H9 (cell line): Measurements from ENCODE around the gene FRK. TPM values are rescaled to one million over a fixed set of nuclear protein-coding genes. Genes with fewer than 3 reads are reported as not detected.

Experiments used
- DNase-seq: peaks from one replicate; pipeline ENCODE4 v3.0.0-alpha.2; 2017
- H2AFZ ChIP-seq: one replicate; pipeline ENCODE4 v1.6.1; 2013; ENCODE audit warnings: mild to moderate bottlenecking, low read length, control low read depth, moderate library complexity
- H2AK5ac ChIP-seq: 2 replicates; pipeline ENCODE4 v1.6.1; 2013; ENCODE audit warnings: low read length, control low read depth, mixed read lengths; ENCODE audit not compliant: insufficient read length
- H2BK120ac ChIP-seq: one replicate; pipeline ENCODE4 v1.6.1; 2013; ENCODE audit warnings: low read depth, mild to moderate bottlenecking, low read length, control low read depth, inconsistent platforms; ENCODE audit not compliant: poor library complexity, severe bottlenecking
- H2BK12ac ChIP-seq: 2 replicates; pipeline ENCODE4 v1.6.1; 2013; ENCODE audit warnings: low read length, control low read depth, mixed read lengths, low read depth; ENCODE audit not compliant: insufficient read length
- H2BK15ac ChIP-seq: 2 replicates; pipeline ENCODE4 v1.6.1; 2013; ENCODE audit warnings: low read depth, low read length, control low read depth
- H2BK20ac ChIP-seq: one replicate; pipeline ENCODE4 v1.6.1; 2013; ENCODE audit warnings: low read depth, mild to moderate bottlenecking, low read length, control low read depth, inconsistent platforms; ENCODE audit not compliant: poor library complexity, severe bottlenecking
- H2BK5ac ChIP-seq: 2 replicates; pipeline ENCODE4 v1.6.1; 2013; ENCODE audit warnings: low read length, control low read depth, mixed read lengths; ENCODE audit not compliant: insufficient read length
- H3K14ac ChIP-seq: 2 replicates; pipeline ENCODE4 v1.6.1; 2013; ENCODE audit warnings: low read length, control low read depth; ENCODE audit not compliant: insufficient read depth
- H3K18ac ChIP-seq: 2 replicates; pipeline ENCODE4 v1.6.1; 2013; ENCODE audit warnings: low read depth, mild to moderate bottlenecking, mixed read lengths, low read length, control low read depth; ENCODE audit not compliant: insufficient read length
- H3K23ac ChIP-seq: 2 replicates; pipeline ENCODE4 v1.6.1; 2013; ENCODE audit warnings: low read length, control low read depth, mixed read lengths, low read depth; ENCODE audit not compliant: insufficient read length
- H3K23me2 ChIP-seq: 2 replicates; pipeline ENCODE4 v1.6.1; 2013; ENCODE audit warnings: low read depth, mild to moderate bottlenecking, mixed read lengths, low read length, control low read depth; ENCODE audit not compliant: insufficient read length, poor library complexity, severe bottlenecking
- H3K27ac ChIP-seq: 2 replicates; pipeline ENCODE4 v1.5.1; 2013; ENCODE audit warnings: low read length, control low read depth, mixed read lengths, low read depth; ENCODE audit not compliant: insufficient read length
- H3K27me3 ChIP-seq: 2 replicates; pipeline ENCODE4 v1.6.1; 2013; ENCODE audit warnings: low read length, control low read depth, inconsistent platforms; ENCODE audit not compliant: insufficient read depth
- H3K4ac ChIP-seq: 2 replicates; pipeline ENCODE4 v1.6.1; 2013; ENCODE audit warnings: low read depth, mild to moderate bottlenecking, control low read depth, inconsistent platforms, low read length, moderate library complexity
- H3K4me1 ChIP-seq: 2 replicates; pipeline ENCODE4 v1.6.1; 2013; ENCODE audit warnings: low read length, control low read depth, inconsistent platforms; ENCODE audit not compliant: insufficient read depth
- H3K4me2 ChIP-seq: 2 replicates; pipeline ENCODE4 v1.6.1; 2013; ENCODE audit warnings: low read length, control low read depth, mixed read lengths; ENCODE audit not compliant: insufficient read length, insufficient read depth
- H3K56ac ChIP-seq: 2 replicates; pipeline ENCODE4 v1.6.1; 2013; ENCODE audit warnings: low read depth, mild to moderate bottlenecking, mixed read lengths, low read length, control low read depth; ENCODE audit not compliant: insufficient read length
- H3K79me1 ChIP-seq: 2 replicates; pipeline ENCODE4 v1.6.1; 2013; ENCODE audit warnings: low read depth, mild to moderate bottlenecking, moderate library complexity, low read length, control low read depth, inconsistent platforms; ENCODE audit not compliant: insufficient read depth, poor library complexity, severe bottlenecking
- H3K79me2 ChIP-seq: 2 replicates; pipeline ENCODE4 v1.6.1; 2013; ENCODE audit warnings: low read length, control low read depth, inconsistent platforms; ENCODE audit not compliant: insufficient read depth
- H3K9ac ChIP-seq: 2 replicates; pipeline ENCODE4 v1.6.1; 2013; ENCODE audit warnings: low read length, control low read depth, mixed read lengths; ENCODE audit not compliant: insufficient read length; ENCODE audit errors: extremely low read depth
- H3K9me3 ChIP-seq: one replicate; pipeline ENCODE4 v1.6.1; 2013; ENCODE audit warnings: low read depth, low read length, inconsistent platforms; ENCODE audit not compliant: control insufficient read depth
- H3T11ph ChIP-seq: one replicate; pipeline ENCODE4 v1.6.1; 2013; ENCODE audit warnings: mild to moderate bottlenecking, low read length, control low read depth, inconsistent platforms
- H4K20me1 ChIP-seq: one replicate; pipeline ENCODE4 v1.6.1; 2013; ENCODE audit not compliant: control insufficient read depth, insufficient read length, insufficient read depth
- H4K5ac ChIP-seq: 2 replicates; pipeline ENCODE4 v1.6.1; 2013; ENCODE audit warnings: low read depth, mild to moderate bottlenecking, mixed read lengths, low read length, control low read depth; ENCODE audit not compliant: insufficient read length
- H4K8ac ChIP-seq: replicated peaks from 2 replicates; pipeline ENCODE4 v1.6.1; 2013; ENCODE audit warnings: low read length, control low read depth, mixed read lengths, low read depth; ENCODE audit not compliant: insufficient read length
- H4K91ac ChIP-seq: 2 replicates; pipeline ENCODE4 v1.6.1; 2013; ENCODE audit warnings: low read depth, mild to moderate bottlenecking, moderate library complexity, mixed read lengths, low read length, control low read depth; ENCODE audit not compliant: insufficient read length
- H3K27ac Mint-ChIP-seq, 3 experiments: 2 replicates in 2 of 3; 3 replicates in 1 of 3; pipeline ENCODE4 v1.8.0; 2020 to 2021; ENCODE audit warnings: mixed read lengths in 3 of 3, mild to moderate bottlenecking in 1 of 3, moderate library complexity in 1 of 3
- H3K27me3 Mint-ChIP-seq: 2 replicates; pipeline ENCODE4 v1.8.0; 2021; ENCODE audit warnings: low read depth, mild to moderate bottlenecking, moderate library complexity, mixed read lengths
- H3K36me3 Mint-ChIP-seq, 3 experiments: 2 replicates in 2 of 3; 3 replicates in 1 of 3; pipeline ENCODE4 v1.8.0; 2020 to 2021; ENCODE audit warnings: low read depth in 3 of 3, mixed read lengths in 3 of 3; ENCODE audit not compliant: insufficient read depth in 1 of 3
- H3K4me1 Mint-ChIP-seq, 2 experiments: 2 replicates each; pipeline ENCODE4 v1.8.0; 2020; ENCODE audit warnings: mixed read lengths in 2 of 2
- H3K4me3 Mint-ChIP-seq, 2 experiments: 2 replicates in 1 of 2; 3 replicates in 1 of 2; pipeline ENCODE4 v1.8.0; 2020 to 2021; ENCODE audit warnings: mild to moderate bottlenecking in 2 of 2, mixed read lengths in 2 of 2, moderate library complexity in 1 of 2
- H3K9me3 Mint-ChIP-seq, 2 experiments: 2 replicates in 1 of 2; 3 replicates in 1 of 2; pipeline ENCODE4 v1.8.0; 2020; ENCODE audit warnings: mild to moderate bottlenecking in 2 of 2, mixed read lengths in 2 of 2, moderate library complexity in 1 of 2
- CTCF ChIP-seq: fragments of 200-600 bp; sonication (generic); conservative IDR thresholded peaks from 3 replicates; pipeline ENCODE4 v1.8.0; 2021; ENCODE audit warnings: antibody characterized with exemption, mild to moderate bottlenecking
- WGBS: extraction: QIAGEN DNeasy Blood & Tissue Kit; methylation state at CpG from one replicate; pipeline ENCODE4 v1.1.7; 2013; ENCODE audit warnings: missing lambda C conversion rate, low lambda C conversion rate, mixed read lengths; ENCODE audit not compliant: insufficient read length; ENCODE audit errors: extremely low coverage; 5-methylcytosine and 5-hydroxymethylcytosine counted together
- total RNA-seq: library from RNA; stranded (reverse); gene quantifications from 2 replicates; pipeline ENCODE4 v1.2.1, GENCODE V29; 2021

Gene FRK
- total RNA-seq, 1 experiment from 2014 or later: 0.15 TPM

- H3K56ac ChIP-seq: no peak overlapping the region
- WGBS: no CpG with 5 or more reads among the region's 5 CpGs
- no peaks in the 10 kb centered on the region for H3K27me3 Mint-ChIP-seq
Observed at GRCh38 chr6:116002756-116003155, 57.9 kb downstream of the FRK start.

More at GRCh38 chr6:116002756-116003155, 57.9 kb downstream of the FRK start:
- no peak overlapping the region for H3K4me3 Mint-ChIP-seq
- Histone ChIP-seq H3K14ac (no peak overlapping the region), H4K8ac (no peak overlapping the region), H2BK5ac (no peak overlapping the region), H3K18ac (no peak overlapping the region), H3K27me3 (no peaks in the 10 kb centered on the region), H3K79me1 (no peaks in the 10 kb centered on the region), H2BK120ac (no peak overlapping the region), H3K9me3 (no peaks in the 10 kb centered on the region), H4K20me1 (no peaks in the 10 kb centered on the region), H3K23me2 (no peaks in the 10 kb centered on the region), H2BK12ac (no peak overlapping the region), H3K27ac (no peak overlapping the region), H2BK15ac (no peak overlapping the region), H3K23ac (no peak overlapping the region), H3K79me2 (no peaks in the 10 kb centered on the region), H4K5ac (no peak overlapping the region), H2AFZ (no peak overlapping the region), H3K9ac (no peak overlapping the region), H2AK5ac (no peak overlapping the region), H2BK20ac (no peak overlapping the region), H3K4me2 (no peak overlapping the region), H3K4ac (no peak overlapping the region), H4K91ac (no peak overlapping the region), H3T11ph (no peak overlapping the region), H3K4me1 (no peaks in the 10 kb centered on the region)
- no peaks in the 10 kb centered on the region for H3K36me3 Mint-ChIP-seq
- H3K4me1 Mint-ChIP-seq: peaks cover 0 to 6% of the 10 kb centered on the region in 2 experiments; a peak in 1 of 4 replicates
- no peak for TF ChIP-seq CTCF
- no peak overlapping the region for H3K27ac Mint-ChIP-seq
- H3K9me3 Mint-ChIP-seq: no peaks in the 10 kb centered on the region
- DNase-seq: no peak
